SK-N-SH (cell line): ENCODE measurements around the gene FABP7. TPM values are rescaled to one million over a fixed set of nuclear protein-coding genes. Genes with fewer than 3 reads are reported as not detected.

Experiments
- CTCF ChIA-PET: fragments of 300-600, 350-600 bp; formaldehyde crosslinking; extraction: SDS; loops from one replicate; lab custom pipeline; 2021; lab: Yijun Ruan, JAX
- POLR2A ChIA-PET: fragments of 350-600 bp; sonication (Branson Sonifier 250); formaldehyde crosslinking; extraction: SDS; loops from one replicate; lab custom pipeline; 2020; ENCODE audit warnings: antibody characterized with exemption, inconsistent platforms; lab: Yijun Ruan, JAX
- DNase-seq: peaks from one replicate; pipeline ENCODE4 v3.0.0; 2012
- H2AFZ ChIP-seq: fragments of 200-600 bp; sonication (generic); 2 replicates; pipeline ENCODE4 v1.8.1; 2016; ENCODE audit warnings: antibody characterized with exemption, mild to moderate bottlenecking, low read depth
- H3F3A ChIP-seq: fragments of 200-600 bp; sonication (generic); replicated peaks from 2 replicates; pipeline ENCODE3; 2016; ENCODE audit warnings: antibody characterized with exemption, mild to moderate bottlenecking; ENCODE audit not compliant: insufficient read depth
- H3K27ac ChIP-seq, 2 experiments: fragments of 200-500 bp in 1 of 2; fragments of 200-600 bp in 1 of 2; sonication (Bioruptor generic) in 1 of 2; sonication (generic), shearing (Covaris generic) in 1 of 2; 2 replicates each; pipeline versions ENCODE4 v1.5.1 to v1.6.1; 2014 to 2016; ENCODE audit warnings: low read depth in 2 of 2, inconsistent platforms in 1 of 2, low read length in 1 of 2, mild to moderate bottlenecking in 1 of 2, mixed read lengths in 1 of 2
- H3K27me3 ChIP-seq: fragments of 200-600 bp; sonication (generic), shearing (Covaris generic); 2 replicates; pipeline ENCODE4 v1.6.1; 2016; ENCODE audit warnings: mixed run types; ENCODE audit not compliant: insufficient read depth
- H3K36me3 ChIP-seq, 2 experiments: fragments of 200-500 bp in 1 of 2; fragments of 200-600 bp in 1 of 2; sonication (Bioruptor generic) in 1 of 2; sonication (generic) in 1 of 2; replicated peaks in 1 of 2; 2 replicates each; pipeline versions ENCODE3 to v1.5.1; 2014 to 2016; ENCODE audit warnings: low read length in 1 of 2, mild to moderate bottlenecking in 1 of 2; ENCODE audit not compliant: insufficient read depth in 2 of 2, control insufficient read depth in 1 of 2
- H3K4me1 ChIP-seq, 2 experiments: fragments of 200-500 bp in 1 of 2; fragments of 200-600 bp in 1 of 2; sonication (Bioruptor generic) in 1 of 2; sonication (generic), shearing (Covaris generic) in 1 of 2; 2 replicates each; pipeline versions ENCODE4 v1.5.1 to v1.6.1; 2014 to 2016; ENCODE audit warnings: low read depth in 1 of 2, low read length in 1 of 2, mixed run types in 1 of 2; ENCODE audit not compliant: insufficient read depth in 2 of 2, control insufficient read depth in 1 of 2
- H3K4me2 ChIP-seq: fragments of 200-600 bp; sonication (generic), shearing (Covaris generic); 2 replicates; pipeline ENCODE4 v1.6.1; 2017; ENCODE audit warnings: mixed run types
- H3K4me3 ChIP-seq, 2 experiments: fragments of 200-500 bp in 1 of 2; fragments of 200-600 bp in 1 of 2; sonication (Bioruptor generic) in 1 of 2; sonication (generic), shearing (Covaris generic) in 1 of 2; 2 replicates each; pipeline versions ENCODE4 v1.5.1 to v1.8.1; 2014 to 2016; ENCODE audit warnings: low read depth in 2 of 2, inconsistent platforms in 1 of 2, low read length in 1 of 2, mild to moderate bottlenecking in 1 of 2, mixed read lengths in 1 of 2, moderate library complexity in 1 of 2
- H3K79me2 ChIP-seq: fragments of 200-600 bp; sonication (generic); 2 replicates; pipeline ENCODE4 v1.8.1; 2017; ENCODE audit warnings: mild to moderate bottlenecking; ENCODE audit not compliant: insufficient read depth
- H3K9ac ChIP-seq: fragments of 200-600 bp; sonication (generic); 2 replicates; pipeline ENCODE4 v1.6.1; 2017; ENCODE audit warnings: mixed run types
- H3K9me2 ChIP-seq: fragments of 200-600 bp; sonication (generic); 2 replicates; pipeline ENCODE4 v1.6.1; 2017; ENCODE audit warnings: mixed run types
- H3K9me3 ChIP-seq: fragments of 200-600 bp; sonication (generic); 2 replicates; pipeline ENCODE4 v1.6.1; 2017; ENCODE audit warnings: mixed run types, mild to moderate bottlenecking, moderate library complexity
- H4K20me1 ChIP-seq: fragments of 200-600 bp; sonication (generic); 2 replicates; pipeline ENCODE4 v1.6.1; 2017; ENCODE audit warnings: mild to moderate bottlenecking, mixed run types; ENCODE audit not compliant: insufficient read depth
- ELF1 ChIP-seq: IDR thresholded peaks from 2 replicates; pipeline ENCODE4 v1.4.0; 2012
- EZH2phosphoT487 ChIP-seq: fragments of 200-600 bp; sonication (generic); IDR thresholded peaks from 2 replicates; pipeline ENCODE4 v1.6.1; 2017; ENCODE audit warnings: low read depth, mixed run types, mild to moderate bottlenecking, antibody characterized with exemption, moderate library complexity, borderline replicate concordance
- FOSL2 ChIP-seq: IDR thresholded peaks from 2 replicates; pipeline ENCODE4 v1.4.0; 2012; ENCODE audit warnings: low read depth, mild to moderate bottlenecking, moderate library complexity, borderline replicate concordance
- JUND ChIP-seq: IDR thresholded peaks from 2 replicates; pipeline ENCODE4 v1.4.0; 2012
- MEF2A ChIP-seq: IDR thresholded peaks from 2 replicates; pipeline ENCODE4 v1.4.0; 2012; ENCODE audit warnings: low read depth, borderline replicate concordance
- MXI1 ChIP-seq: IDR thresholded peaks from 2 replicates; pipeline ENCODE4 v1.6.1; 2012; ENCODE audit warnings: mild to moderate bottlenecking, low read depth, low read length, improper control_type of control experiment
- NFIC ChIP-seq: IDR thresholded peaks from 2 replicates; pipeline ENCODE4 v1.4.0; 2012; ENCODE audit warnings: borderline replicate concordance
- REST ChIP-seq: IDR thresholded peaks from 2 replicates; pipeline ENCODE4 v1.6.1; 2012; ENCODE audit warnings: mild to moderate bottlenecking, low read depth, low read length, moderate library complexity
- RXRA ChIP-seq: IDR thresholded peaks from 2 replicates; pipeline ENCODE4 v1.4.0; 2012; ENCODE audit warnings: low read depth, mild to moderate bottlenecking, borderline replicate concordance
- SMC3 ChIP-seq: IDR thresholded peaks from 2 replicates; pipeline ENCODE4 v1.6.1; 2012; ENCODE audit warnings: low read depth, low read length, improper control_type of control experiment
- TAF1 ChIP-seq: IDR thresholded peaks from 2 replicates; pipeline ENCODE4 v1.6.1; 2012; ENCODE audit warnings: low read depth, mild to moderate bottlenecking, low read length, moderate library complexity, borderline replicate concordance
- TEAD4 ChIP-seq: IDR thresholded peaks from 2 replicates; pipeline ENCODE4 v1.4.0; 2012; ENCODE audit warnings: mild to moderate bottlenecking, borderline replicate concordance; ENCODE audit not compliant: insufficient read depth
- YY1 ChIP-seq: IDR thresholded peaks from 2 replicates; pipeline ENCODE4 v1.4.0; 2012; ENCODE audit warnings: low read depth, mild to moderate bottlenecking
- WGBS: methylation state at CpG from one replicate; pipeline ENCODE4 v1.1.6; 2017; ENCODE audit warnings: low lambda C conversion rate; 5-methylcytosine and 5-hydroxymethylcytosine counted together
- polyA plus RNA-seq, 3 experiments: library from polyadenylated mRNA; depleted of rRNA; stranded (reverse); fragments of >200 nt; gene quantifications; 2 replicates each; pipeline ENCODE4 v1.2.3, GENCODE V29; 2012
- TF ChIP-seq, protein P1 (sequence below): IDR thresholded peaks from 2 replicates; pipeline ENCODE4; 2012

FABP7 gene
- polyA plus RNA-seq, 1 of the 3 experiments (the other 2 are of a cell fraction): not detected

DNA sequence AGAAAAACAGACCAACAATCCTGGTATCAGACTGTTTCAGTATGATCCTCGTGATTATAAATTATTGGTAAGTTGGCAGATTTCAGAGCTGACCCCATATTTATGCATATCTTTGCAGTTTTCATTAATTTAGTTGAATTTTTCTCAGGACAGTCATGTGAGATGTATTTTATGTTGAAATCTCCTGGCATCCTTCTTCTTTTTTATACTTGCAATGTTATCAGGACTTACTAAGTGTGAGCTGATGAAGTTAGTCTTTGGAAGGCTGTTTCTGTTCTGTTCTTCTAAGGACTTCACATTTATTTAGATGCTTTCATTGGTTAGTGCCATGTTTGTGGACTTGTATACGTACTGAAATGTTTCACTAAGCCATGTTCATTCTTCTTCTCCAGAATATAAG is 26.8 kb downstream of the FABP7 start:
- POLR2A ChIA-PET: no interaction called here
- no peak overlapping the region for H3K27ac ChIP-seq
- no peak for DNase-seq

GRCh38 chr6:122808121-122808885 is 28.8 kb downstream of the FABP7 start:
- H3K4me1 ChIP-seq: no peaks in the 10 kb centered on the region; a peak in 1 of 4 replicates
- H3F3A ChIP-seq: no peaks in the 10 kb centered on the region
- TF ChIP-seq TEAD4 (no peak), FOSL2 (no peak), JUND (no peak), RXRA (no peak), MXI1 (no peak), NFIC (no peak), TAF1 (no peak), SMC3 (no peak), MEF2A (no peak), ELF1 (no peak)
- TF ChIP-seq, protein P1, sequence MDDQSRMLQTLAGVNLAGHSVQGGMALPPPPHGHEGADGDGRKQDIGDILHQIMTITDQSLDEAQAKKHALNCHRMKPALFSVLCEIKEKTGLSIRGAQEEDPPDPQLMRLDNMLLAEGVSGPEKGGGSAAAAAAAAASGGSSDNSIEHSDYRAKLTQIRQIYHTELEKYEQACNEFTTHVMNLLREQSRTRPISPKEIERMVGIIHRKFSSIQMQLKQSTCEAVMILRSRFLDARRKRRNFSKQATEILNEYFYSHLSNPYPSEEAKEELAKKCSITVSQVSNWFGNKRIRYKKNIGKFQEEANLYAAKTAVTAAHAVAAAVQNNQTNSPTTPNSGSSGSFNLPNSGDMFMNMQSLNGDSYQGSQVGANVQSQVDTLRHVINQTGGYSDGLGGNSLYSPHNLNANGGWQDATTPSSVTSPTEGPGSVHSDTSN: no peak
- TF ChIP-seq, all 33 proteins: peak for 0
- Histone ChIP-seq H3K4me3 (no peak overlapping the region), H3K9me2 (no peaks in the 10 kb centered on the region), H3K9me3 (no peaks in the 10 kb centered on the region), H3K4me2 (no peak overlapping the region), H4K20me1 (no peaks in the 10 kb centered on the region), H2AFZ (no peak overlapping the region), H3K27ac (no peak overlapping the region), H3K79me2 (no peaks in the 10 kb centered on the region), H3K9ac (no peak overlapping the region), H3K27me3 (no peaks in the 10 kb centered on the region), H3K36me3 (no peaks in the 10 kb centered on the region)
- CTCF ChIA-PET: no interaction called here
- POLR2A ChIA-PET: no interaction called here
- DNase-seq: no peak
- WGBS: 71% methylated on average over 10 of the region's 10 CpGs

More for the DNA sequence above, 26.8 kb downstream of the FABP7 start:
- no peak overlapping the region for H3K4me3 ChIP-seq
- no peaks in the 10 kb centered on the region for H3K27me3 ChIP-seq
- H3K36me3 ChIP-seq: no peaks in the 10 kb centered on the region
- no peak overlapping the region for H3K9ac ChIP-seq
- no peaks in the 10 kb centered on the region for H3K9me3 ChIP-seq
- CTCF ChIA-PET: no interaction called here
- H4K20me1 ChIP-seq: no peaks in the 10 kb centered on the region
- no peak overlapping the region for H2AFZ ChIP-seq
- H3K4me2 ChIP-seq: no peak overlapping the region
- H3F3A ChIP-seq: no peaks in the 10 kb centered on the region
- TF ChIP-seq REST: no peak
- no peak for TF ChIP-seq YY1
- no peak for TF ChIP-seq EZH2phosphoT487
- TF ChIP-seq, protein P1: no peak
- 26% methylated on average over 2 of the region's 2 CpGs for WGBS
- H3K79me2 ChIP-seq: no peaks in the 10 kb centered on the region
- no peaks in the 10 kb centered on the region for H3K9me2 ChIP-seq
- no peaks in the 10 kb centered on the region; a peak in 2 of 4 replicates for H3K4me1 ChIP-seq
